ENCODE measurements around the gene TYRP1.

Gene TYRP1

GRCh38 chr9:12696931-12697622 lies 3.9 kb downstream of the TYRP1 start:
- no peak for DNase-seq (ENCODE audit: low read depth)

DNA sequence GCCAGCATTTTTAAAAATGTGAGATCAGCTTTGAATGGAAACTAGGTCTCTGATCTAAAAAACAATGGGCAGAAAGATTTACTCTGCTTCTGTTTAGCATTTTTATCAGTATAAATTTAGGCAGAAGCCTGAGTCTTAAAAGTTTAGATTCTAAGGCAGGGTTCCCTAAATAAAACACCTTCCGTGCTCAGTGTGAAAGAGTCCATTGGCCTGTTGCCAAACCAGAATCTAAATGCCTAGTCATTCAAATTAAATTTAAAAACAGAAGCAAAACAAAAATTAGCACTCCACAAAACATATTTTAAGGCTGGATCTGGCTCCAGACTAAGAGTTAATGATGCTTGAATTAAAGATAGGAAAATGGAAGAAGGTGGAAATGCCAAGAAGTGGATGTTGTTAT lies 4.5 kb downstream of the TYRP1 start:
- no peak for DNase-seq (ENCODE audit: low read depth)

GRCh38 chr9:12698266-12698665 lies 5.1 kb downstream of the TYRP1 start:
- DNase-seq (ENCODE audit: low read depth), result no peak

GRCh38 chr9:12698986-12699385 lies 5.8 kb downstream of the TYRP1 start:
- no peak for DNase-seq (ENCODE audit: low read depth)

GRCh38 chr9:12699529-12699928 lies 6.3 kb downstream of the TYRP1 start:
- DNase-seq (ENCODE audit: low read depth), result no peak

- DNase-seq (ENCODE audit: low read depth), result no peak
Measured at GRCh38 chr9:12701126-12701525, 7.9 kb downstream of the TYRP1 start.

DNA sequence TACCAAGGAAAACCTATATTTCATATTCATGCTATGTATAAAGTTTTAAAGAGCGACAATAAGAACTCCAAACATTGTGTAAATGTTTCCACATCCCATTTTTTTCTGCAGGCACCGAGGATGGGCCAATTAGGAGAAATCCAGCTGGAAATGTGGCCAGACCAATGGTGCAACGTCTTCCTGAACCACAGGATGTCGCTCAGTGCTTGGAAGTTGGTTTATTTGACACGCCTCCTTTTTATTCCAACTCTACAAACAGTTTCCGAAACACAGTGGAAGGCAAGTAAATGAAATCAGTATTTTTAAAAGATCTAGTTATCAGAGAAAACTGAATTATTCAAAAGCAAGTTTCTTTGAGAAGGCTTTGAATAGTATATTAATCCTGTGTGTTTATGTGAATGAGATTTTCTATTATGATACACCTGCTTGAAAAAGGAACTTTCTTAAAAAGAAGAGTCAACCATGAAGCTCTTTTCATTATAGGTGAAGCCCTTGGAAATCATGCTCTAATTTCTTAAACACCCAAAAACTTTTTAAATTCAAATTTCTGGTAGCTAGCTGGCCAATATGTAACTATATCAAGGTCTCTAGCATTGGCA lies 9.1 kb downstream of the TYRP1 start:
- no peak for DNase-seq (ENCODE audit: low read depth)

DNA sequence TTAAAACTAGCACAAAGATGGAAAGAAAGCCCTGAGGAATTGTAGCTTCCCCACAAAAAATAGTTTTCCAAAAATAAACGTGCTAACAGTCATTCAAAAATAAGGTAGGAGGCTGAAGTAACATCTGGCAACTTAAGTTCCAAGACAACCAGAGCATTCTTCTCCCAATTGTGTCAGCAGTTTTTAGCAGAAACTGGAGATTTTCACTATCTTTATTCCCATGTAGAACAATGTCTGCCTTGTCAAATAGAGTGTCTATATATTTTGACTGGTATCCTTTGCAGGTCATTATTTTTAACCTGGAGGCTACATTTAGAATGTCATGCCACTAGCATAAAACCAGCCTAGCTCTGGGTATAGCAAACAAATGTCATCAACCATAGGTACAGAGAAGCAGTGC lies 10.8 kb downstream of the TYRP1 start:
- DNase-seq (ENCODE audit: low read depth), result no peak

DNA sequence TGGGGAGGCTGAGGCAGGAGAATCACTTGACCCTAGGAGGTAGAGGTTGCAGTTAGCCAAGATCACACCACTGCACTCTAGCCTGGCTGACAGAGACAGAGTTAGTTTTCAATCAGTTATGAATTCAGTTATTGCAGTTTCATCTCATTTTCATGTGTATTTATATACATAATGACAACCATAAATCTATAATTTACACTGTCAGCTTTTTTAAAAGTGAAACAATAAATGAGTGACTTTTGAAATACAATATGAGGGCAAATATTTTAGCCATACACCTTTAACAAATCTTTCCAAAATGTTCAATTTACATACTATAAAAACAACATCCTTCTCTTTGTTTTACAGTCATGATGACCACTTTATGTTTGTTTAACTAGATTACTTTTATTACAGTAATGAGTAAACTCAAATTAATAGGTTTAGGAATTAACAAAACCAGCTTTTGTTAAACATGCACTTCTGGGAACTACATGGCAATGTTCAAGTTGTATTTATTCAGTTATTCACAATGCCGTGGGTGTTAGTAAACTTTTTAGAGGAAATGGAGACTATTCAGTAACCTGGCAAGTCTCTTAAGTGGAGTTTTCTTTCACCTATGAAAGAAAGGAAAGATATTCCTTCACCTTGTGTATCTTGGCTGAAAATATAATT lies 12.7 kb downstream of the TYRP1 start:
- no peak for DNase-seq (ENCODE audit: low read depth)

DNA sequence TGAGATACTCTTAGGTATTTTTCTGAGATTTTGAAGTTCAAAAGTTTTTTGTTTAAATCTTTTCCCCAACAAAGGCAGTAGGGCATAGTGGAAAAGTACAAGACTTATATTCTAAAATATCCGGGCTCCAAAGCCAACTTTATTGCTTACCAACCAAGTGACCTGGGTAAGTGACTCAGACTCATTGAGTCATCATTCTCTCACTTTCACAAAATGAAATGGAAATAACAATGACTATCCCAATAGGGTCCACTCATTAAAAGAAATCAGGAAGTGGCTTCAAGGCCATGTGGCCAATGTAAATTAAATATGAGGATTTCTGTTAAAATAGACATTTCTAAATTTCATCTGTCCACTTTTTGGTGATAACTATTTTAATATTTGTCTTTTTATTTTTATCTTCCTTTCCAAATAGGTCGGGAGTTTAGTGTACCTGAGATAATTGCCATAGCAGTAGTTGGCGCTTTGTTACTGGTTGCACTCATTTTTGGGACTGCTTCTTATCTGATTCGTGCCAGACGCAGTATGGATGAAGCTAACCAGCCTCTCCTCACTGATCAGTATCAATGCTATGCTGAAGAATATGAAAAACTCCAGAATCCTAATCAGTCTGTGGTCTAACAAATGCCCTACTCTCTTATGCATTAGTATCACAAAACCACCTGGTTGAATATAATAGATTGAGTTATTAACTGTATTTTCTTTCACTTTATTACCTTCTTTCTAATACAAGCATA lies 15.5 kb downstream of the TYRP1 start:
- no peak for DNase-seq (ENCODE audit: low read depth)

DNA sequence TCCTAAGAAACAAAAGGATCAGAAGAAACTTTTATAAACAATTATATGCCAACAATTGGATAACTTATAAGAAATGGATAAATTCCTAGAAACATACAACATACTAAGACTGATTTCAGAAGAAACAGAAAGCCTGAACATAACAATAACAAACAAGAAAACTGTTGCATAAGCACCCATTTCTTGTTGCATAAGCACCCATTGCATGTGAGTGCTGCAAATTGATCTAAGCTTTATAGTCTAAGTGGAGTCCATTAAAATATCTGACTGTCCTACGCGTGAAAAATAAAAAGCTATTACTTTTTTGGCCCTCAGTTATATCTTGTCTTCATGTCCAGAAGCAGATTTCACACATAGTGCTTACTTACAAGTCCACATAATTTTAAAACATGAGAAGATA lies 19.3 kb downstream of the TYRP1 start:
- DNase-seq (ENCODE audit: low read depth), result no peak

DNA sequence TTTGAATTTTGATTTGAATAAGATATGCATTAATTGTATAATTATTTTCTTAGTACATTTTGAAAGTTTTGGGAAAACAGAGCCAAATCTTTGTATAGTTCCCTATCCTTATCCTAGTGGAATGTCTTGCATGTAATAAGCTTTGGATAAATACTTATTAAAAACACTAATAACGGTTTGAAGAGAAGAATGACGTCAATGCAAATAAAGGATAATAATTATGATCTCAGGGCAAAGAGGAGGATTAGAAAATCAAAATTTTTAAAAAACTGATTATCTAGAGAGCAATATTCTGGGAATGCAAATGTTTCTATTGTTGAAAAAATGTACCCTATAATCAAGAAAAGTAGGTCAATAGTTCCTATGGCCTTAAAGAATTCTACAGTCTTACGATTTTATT lies 22.1 kb downstream of the TYRP1 start:
- DNase-seq (ENCODE audit: low read depth), result no peak

- DNase-seq (ENCODE audit: low read depth), result no peak
Measured at GRCh38 chr9:12716823-12717600, 23.8 kb downstream of the TYRP1 start.

GRCh38 chr9:12717907-12718306 lies 24.7 kb downstream of the TYRP1 start:
- DNase-seq (ENCODE audit: low read depth), result no peak

DNA sequence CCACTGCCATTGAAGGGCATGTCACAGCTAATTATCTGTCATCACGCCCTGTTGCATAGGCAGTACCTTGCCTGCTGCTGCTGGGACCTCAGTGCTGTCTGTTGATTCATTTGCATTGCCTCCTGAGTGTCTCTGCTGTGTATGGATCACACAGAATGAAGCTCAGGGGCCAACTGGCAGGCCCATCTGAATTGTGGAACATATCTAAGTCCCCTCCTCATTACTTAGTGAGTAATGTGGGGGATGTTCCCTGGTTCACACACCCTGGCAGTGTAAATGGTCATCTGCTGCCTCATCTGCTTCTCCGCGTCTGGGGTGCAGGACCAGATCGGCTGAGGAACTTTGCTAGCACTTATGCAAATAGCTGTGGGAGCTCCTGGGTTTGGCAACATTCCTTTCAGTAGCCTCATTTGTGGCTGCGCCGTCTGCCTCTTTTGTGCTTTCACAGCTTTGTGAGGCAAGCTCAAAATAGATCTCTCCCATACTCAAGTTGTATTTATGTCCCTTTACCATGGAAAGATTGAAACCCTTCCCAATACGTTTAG lies 25.4 kb downstream of the TYRP1 start:
- DNase-seq (ENCODE audit: low read depth), result no peak

GRCh38 chr9:12719431-12719830 lies 26.2 kb downstream of the TYRP1 start:
- no peak for DNase-seq (ENCODE audit: low read depth)

GRCh38 chr9:12720551-12720950 lies 27.4 kb downstream of the TYRP1 start:
- no peak for DNase-seq (ENCODE audit: low read depth)

DNA sequence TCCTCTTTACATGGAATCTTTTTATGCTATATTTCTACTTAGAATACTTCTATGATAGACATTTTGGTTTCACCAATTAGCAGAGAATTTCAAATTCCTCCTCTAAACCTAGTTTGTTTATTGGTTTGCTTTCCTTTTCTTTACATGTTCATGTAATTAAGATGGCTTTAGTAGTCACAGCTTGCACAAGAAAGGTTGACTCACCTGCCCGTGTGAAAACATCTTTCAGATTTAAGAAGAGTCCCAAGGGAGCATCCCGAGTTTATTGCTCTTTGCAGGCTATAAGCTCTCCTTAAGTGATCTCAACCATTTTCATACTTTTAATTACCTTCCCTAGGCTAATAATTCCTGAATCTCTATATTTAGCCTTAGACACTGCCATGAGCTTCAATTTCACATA lies 28.9 kb downstream of the TYRP1 start:
- no peak for DNase-seq (ENCODE audit: low read depth)

- no peak for DNase-seq (ENCODE audit: low read depth)
Measured at GRCh38 chr9:12723409-12724028, 30.3 kb downstream of the TYRP1 start.

GRCh38 chr9:12726795-12727194 lies 33.6 kb downstream of the TYRP1 start:
- DNase-seq (ENCODE audit: low read depth), result no peak

DNA sequence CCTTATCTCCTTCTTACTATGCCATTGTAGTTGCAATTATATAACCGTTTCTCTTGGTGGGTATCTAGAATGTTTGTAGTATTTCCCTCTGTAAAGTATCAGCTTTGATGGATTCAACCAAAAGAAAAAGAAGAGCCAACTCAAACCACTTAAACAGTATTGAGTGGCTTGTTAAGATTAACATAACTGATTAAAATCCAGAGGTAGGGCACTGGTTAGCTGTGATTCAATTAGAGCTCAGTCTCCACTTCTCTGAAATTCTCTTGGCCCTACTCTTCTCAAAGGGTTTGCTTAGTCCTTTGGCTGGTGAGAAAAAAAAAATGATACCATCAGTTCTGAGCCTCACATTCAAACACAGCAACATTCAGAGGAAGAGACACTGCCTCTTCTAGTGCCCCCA lies 37.0 kb downstream of the TYRP1 start:
- no peak for DNase-seq (ENCODE audit: low read depth)

Measured in stimulated activated CD4-positive, alpha-beta T cell treated with anti-CD3 and anti-CD28 coated beads, Interleukin-2, amount 100 ng/mL, for 4 hours (primary cell).